NCI-H2029 treated with DMSO at 0.1 percent for 48 hours (cell line): ENCODE data around the gene DHX16.

Experiments
- DNase-seq: peaks from one replicate; lab custom pipeline; 2025; lab: John Stamatoyannopoulos, UW

DHX16 gene

GRCh38 chr6:30691208-30691847 is 18.5 kb upstream of the DHX16 start:
- DNase-seq = no peak

- DNase-seq = peak; percentile 49
These were observed 17.8 kb upstream of the DHX16 start, which contains the start of gene NRM for GRCh38 chr6:30690403-30691207. Gene NRM (minus strand): TSS chr6:30690984. CDS start chr6:30690974, 10 bp downstream.

GRCh38 chr6:30689985-30690384 is 17.2 kb upstream of the DHX16 start:
- DNase-seq = no peak

- no peak for DNase-seq
These were observed 16.4 kb upstream of the DHX16 start for GRCh38 chr6:30689022-30689865.

GRCh38 chr6:30688569-30688968 is 15.8 kb upstream of the DHX16 start:
- DNase-seq = no peak

- no peak for DNase-seq
These were observed 15.0 kb upstream of the DHX16 start for GRCh38 chr6:30687659-30688431.

- peak; percentile 20 for DNase-seq
These were observed 14.3 kb upstream of the DHX16 start for GRCh38 chr6:30686908-30687658.

- no peak for DNase-seq
These were observed 13.5 kb upstream of the DHX16 start, which contains the start of gene PPP1R18 for GRCh38 chr6:30686009-30686907. Gene PPP1R18 (minus strand): TSS chr6:30686645. CDS start chr6:30686018, 627 bp downstream.

GRCh38 chr6:30685157-30686008 is 12.6 kb upstream of the DHX16 start:
- DNase-seq = no peak

- DNase-seq = no peak
These were observed 11.8 kb upstream of the DHX16 start for GRCh38 chr6:30684386-30685156.

GRCh38 chr6:30683980-30684338 is 11.2 kb upstream of the DHX16 start:
- DNase-seq = no peak

- no peak for DNase-seq
These were observed 10.6 kb upstream of the DHX16 start for GRCh38 chr6:30683183-30683979.

GRCh38 chr6:30682143-30683117 is 9.6 kb upstream of the DHX16 start:
- DNase-seq = no peak

GRCh38 chr6:30681766-30682142 is 8.9 kb upstream of the DHX16 start:
- DNase-seq = no peak

GRCh38 chr6:30679765-30680535 is 7.1 kb upstream of the DHX16 start:
- DNase-seq = no peak
